Activated naive CD4-positive, alpha-beta T cell treated with anti-CD3 and anti-CD28 coated beads, Interleukin-2, amount 10 ng/mL, durations not matched to agents 5 hours and 36 hours (primary cell): Measurements from ENCODE around the gene CLEC14A. TPM values are rescaled to one million over a fixed set of nuclear protein-coding genes. Genes with fewer than 3 reads are reported as not detected.

Experiments used
- total RNA-seq, 2 experiments: library from RNA; stranded (reverse); gene quantifications; one replicate each; pipeline ENCODE4 v1.2.3, GENCODE V29; 2021

CLEC14A gene
- total RNA-seq: not detected

GRCh38 chr14:38255673-38256532 is at the start of gene CLEC14A:
Gene CLEC14A (minus strand): TSS chr14:38256093. CDS start chr14:38256022, 71 bp downstream.

GRCh38 chr14:38207736-38208617 is 47.9 kb downstream of the CLEC14A start, which contains the start of gene SSTR1:
Gene SSTR1 (plus strand): TSS chr14:38207904. CDS start chr14:38209390, 1,486 bp downstream.

Other genes starting within 250 kb of the CLEC14A start
- gene SSTR1, start 48.2 kb downstream of the CLEC14A start, total RNA-seq: not detected